Stimulated activated CD4-positive, alpha-beta T cell treated with anti-CD3 and anti-CD28 coated beads, Interleukin-4, amount 100 ng/mL, for 48 hours (primary cell): Measurements from ENCODE around the gene AHCYL1.

ENCODE experiments used
- DNase-seq, 2 donors: peaks; one replicate each; pipeline ENCODE4 v3.0.0-alpha.2; 2020; ENCODE audit warnings: low read depth in 2 of 2

AHCYL1 gene

GRCh38 chr1:109976762-109977161, 7.8 kb upstream of the AHCYL1 start:
- no peak for DNase-seq

- DNase-seq, result no peak
These were observed 7.3 kb upstream of the AHCYL1 start for GRCh38 chr1:109977225-109977624.

- no peak for DNase-seq
These were observed 6.7 kb upstream of the AHCYL1 start for GRCh38 chr1:109977657-109978378.

- DNase-seq, result no peak
These were observed 5.6 kb upstream of the AHCYL1 start for GRCh38 chr1:109978761-109979488.

GRCh38 chr1:109979489-109980091, 5.0 kb upstream of the AHCYL1 start:
- DNase-seq, result no peak

GRCh38 chr1:109980324-109981003, 4.1 kb upstream of the AHCYL1 start:
- peak; percentile 5 to 12 for DNase-seq

- DNase-seq, result no peak
These were observed 3.6 kb upstream of the AHCYL1 start for GRCh38 chr1:109981004-109981335.

- DNase-seq, result no peak
These were observed 980 bp upstream of the AHCYL1 start for GRCh38 chr1:109983380-109984189.

GRCh38 chr1:109984190-109984455, 442 bp upstream of the AHCYL1 start:
- peak in 1 of 2 donors; percentile 6 for DNase-seq

- DNase-seq, result no peak
These were observed 885 bp downstream of the AHCYL1 start for GRCh38 chr1:109985247-109986053.

- no peak for DNase-seq
These were observed 1.5 kb downstream of the AHCYL1 start for GRCh38 chr1:109986054-109986444.

- no peak for DNase-seq
These were observed 3.9 kb downstream of the AHCYL1 start for GRCh38 chr1:109988349-109988914.

GRCh38 chr1:109989506-109990301, 5.1 kb downstream of the AHCYL1 start:
- DNase-seq, result no peak

- DNase-seq, result no peak
These were observed 5.7 kb downstream of the AHCYL1 start for GRCh38 chr1:109990302-109990653.

GRCh38 chr1:109991400-109991925, 6.9 kb downstream of the AHCYL1 start:
- no peak for DNase-seq

GRCh38 chr1:109993885-109994284, 9.3 kb downstream of the AHCYL1 start:
- no peak for DNase-seq

- DNase-seq, result no peak
These were observed 10.1 kb downstream of the AHCYL1 start for GRCh38 chr1:109994654-109995053.

GRCh38 chr1:109995536-109995935, 11.0 kb downstream of the AHCYL1 start:
- DNase-seq, result no peak

GRCh38 chr1:109996476-109996875, 11.9 kb downstream of the AHCYL1 start:
- DNase-seq, result no peak
